NOMO-1 (cell line): ENCODE measurements around the gene RAPGEF1.
"Not testable (repeated sequence)": the region's sequence is repeated elsewhere in the genome, so short reads cannot be mapped to it uniquely, and the experiment has no call there.

ENCODE experiments used
- DNase-seq, 2 experiments: peaks; one replicate each; lab custom pipeline; 2025; ENCODE audit not compliant: unreplicated experiment in 2 of 2; lab: John Stamatoyannopoulos, UW

Gene RAPGEF1

DNA sequence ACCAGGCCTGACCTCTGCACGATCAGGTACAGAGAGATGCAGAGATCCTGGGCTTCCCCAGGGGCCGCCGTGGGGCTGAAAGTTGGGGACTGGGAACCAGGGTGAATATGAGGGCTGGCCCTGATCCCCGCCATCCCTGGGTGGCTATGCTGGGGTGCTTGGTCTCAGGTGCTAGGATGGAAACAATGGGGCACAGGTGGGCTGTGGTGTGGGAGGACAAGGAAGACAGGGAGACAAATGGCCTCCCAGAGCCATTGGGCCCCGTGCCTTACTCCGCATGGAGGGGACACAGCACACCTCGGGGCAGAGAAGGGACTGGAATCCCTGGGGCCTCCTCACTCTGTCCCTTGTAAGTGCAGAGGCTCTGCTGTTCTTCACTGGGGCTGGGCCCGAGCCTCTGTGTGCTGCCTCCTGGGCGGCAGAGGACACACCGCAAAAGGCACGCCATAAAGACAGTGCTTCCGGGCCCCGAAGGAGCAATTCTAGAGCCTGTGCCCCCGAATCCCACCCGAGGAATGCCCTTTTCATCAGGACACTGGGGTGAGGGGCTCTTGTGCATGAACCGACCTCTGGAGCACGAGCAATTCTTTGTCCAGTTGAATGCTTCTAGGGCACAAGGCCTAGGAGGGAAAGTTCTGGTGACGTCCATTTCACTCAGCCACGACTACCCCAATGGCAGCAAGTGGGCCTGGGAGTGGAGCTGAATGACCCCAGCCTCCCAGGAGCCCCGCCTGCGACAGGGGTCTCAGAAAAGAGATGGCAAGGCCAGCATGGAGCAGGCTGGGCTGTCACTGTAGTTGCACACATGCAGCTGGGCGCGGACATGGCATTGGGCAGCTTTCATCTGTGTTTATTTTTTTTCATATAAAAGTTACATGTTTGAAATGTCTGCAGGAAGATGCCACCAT is 163.7 kb downstream of the RAPGEF1 start:
- no peak for DNase-seq

DNA sequence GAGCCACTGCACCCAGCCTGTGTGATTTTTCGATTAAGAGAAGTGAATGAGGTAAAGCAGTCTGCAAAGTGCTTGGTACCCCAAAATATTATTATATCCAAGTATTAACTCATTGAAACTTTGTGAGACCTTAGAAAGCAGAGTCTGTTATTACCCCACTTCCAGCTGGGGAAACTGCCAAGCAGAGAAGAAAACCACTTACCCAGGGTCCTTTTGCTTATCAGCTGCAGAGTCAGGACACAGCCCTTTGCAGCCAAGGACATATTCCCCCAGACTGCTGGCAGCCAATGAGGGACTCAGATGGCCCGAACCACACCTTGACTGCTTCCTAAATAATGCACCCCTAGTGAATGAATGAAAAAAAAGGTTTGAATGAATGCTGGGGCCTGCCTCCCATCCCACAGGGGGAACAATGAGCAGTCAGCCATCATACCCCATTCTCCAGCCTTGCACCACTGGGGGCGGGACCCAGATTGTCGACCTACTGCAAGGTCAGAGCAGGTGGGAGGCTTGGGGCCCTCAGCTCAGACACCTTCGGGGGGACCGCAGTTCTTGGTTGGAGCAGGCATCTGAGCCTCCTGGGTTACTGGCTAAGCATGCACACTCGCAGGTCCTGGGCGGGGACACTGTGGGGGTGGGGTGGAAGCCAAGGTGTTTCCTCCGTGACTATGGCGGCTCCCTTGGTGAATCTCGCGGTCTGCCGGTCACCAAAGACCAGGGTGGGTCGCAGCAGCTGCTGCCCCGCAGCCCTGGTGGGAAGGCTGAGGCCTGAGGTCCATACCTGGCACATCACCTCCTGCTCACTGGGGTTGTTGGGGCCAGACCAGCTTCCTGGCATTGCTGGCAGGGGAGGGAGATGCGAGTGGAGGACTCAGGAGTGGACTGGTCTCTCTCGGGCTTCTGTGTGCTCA is 164.9 kb downstream of the RAPGEF1 start:
- no peak for DNase-seq

DNA sequence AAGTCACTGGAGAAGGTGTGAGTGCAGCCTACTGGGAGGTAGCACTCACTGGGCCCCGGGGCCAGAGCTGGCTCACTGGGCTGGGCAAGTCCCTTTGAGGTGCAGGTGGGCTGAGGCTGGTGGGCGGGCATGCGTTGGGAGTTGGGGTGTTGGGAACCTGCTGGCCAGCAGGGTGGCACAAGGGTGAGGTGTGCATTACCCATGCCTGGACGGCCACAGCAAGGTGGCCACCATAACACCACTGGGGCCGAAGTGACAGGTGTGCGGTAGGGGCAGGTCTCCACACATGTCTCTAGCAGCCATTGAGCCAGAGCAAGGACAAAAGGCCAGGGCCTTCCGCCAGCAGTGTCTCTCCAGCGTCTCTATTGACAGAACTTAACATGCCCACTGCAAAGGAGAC is 172.0 kb downstream of the RAPGEF1 start:
- no peak for DNase-seq

GRCh38 chr9:131566158-131566557 is 173.7 kb downstream of the RAPGEF1 start:
- DNase-seq, result no peak

DNA sequence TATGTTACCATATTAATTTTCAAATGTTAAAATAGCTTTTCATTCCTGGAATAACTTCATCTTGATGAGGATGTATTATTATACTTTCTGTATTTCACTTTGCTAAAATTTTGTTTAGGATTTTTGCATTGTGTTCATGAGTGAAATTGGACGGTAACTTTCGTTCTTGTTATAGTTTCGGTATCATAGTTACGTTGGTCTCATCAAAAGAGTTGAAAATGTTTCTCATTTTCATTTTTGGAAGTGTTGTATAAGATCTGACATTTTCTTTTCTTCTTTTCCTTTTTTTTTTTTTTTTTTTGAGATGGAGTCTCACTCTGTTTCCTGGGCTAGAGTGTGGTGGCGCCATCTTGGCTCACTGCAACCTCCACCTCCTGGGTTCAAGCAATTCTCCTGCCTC is 174.5 kb downstream of the RAPGEF1 start:
- DNase-seq, result no peak

DNA sequence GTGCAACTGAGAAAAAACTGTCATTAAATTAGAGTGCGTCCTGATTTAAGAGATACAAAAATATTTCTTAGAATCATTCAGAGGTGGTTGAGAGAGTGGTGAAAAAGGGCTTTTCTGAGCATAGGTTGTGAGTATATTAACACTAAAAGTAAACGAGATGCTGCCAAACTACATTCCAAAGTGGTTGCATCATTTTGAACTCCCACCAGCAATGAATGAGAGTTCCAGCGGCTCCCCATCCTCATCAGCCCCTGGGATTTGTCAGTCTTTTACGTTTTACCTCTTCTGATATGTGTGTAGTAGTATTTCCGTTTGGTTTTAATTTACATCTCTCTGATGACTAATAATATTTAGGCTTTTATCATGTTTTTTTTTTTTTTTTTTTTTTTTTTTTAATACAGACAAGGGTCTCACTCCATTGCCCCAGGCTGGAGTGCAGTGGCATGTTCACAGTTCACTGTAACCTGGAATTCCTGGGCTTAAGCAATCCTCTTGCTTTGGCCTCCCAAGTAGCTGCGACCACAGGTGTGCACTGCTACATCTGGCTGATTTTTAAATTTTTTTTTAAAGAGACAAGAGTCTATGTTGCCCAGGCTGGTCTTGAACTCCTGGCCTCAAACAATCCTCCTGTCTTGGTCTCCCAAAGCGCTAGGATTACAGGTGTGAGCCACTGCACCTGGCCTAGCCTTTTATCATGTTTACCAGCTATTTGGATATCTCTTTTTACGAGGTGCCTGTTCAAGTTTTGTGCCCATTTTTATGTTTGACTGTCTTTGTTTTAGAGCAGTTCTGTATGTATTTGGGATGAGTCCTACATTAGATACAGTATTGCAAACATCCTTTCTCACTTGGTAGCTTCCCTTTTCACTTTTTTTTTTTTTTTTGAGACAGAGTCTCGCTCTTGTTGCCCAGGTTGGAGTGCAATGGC is 177.6 kb downstream of the RAPGEF1 start:
- DNase-seq, result no peak

- DNase-seq, result no peak
Measured at GRCh38 chr9:131559421-131560000, 180.4 kb downstream of the RAPGEF1 start.

- DNase-seq, result no peak
Measured at GRCh38 chr9:131557855-131558548, 181.9 kb downstream of the RAPGEF1 start.

GRCh38 chr9:131555841-131556673 is 183.8 kb downstream of the RAPGEF1 start:
- no peak for DNase-seq

DNA sequence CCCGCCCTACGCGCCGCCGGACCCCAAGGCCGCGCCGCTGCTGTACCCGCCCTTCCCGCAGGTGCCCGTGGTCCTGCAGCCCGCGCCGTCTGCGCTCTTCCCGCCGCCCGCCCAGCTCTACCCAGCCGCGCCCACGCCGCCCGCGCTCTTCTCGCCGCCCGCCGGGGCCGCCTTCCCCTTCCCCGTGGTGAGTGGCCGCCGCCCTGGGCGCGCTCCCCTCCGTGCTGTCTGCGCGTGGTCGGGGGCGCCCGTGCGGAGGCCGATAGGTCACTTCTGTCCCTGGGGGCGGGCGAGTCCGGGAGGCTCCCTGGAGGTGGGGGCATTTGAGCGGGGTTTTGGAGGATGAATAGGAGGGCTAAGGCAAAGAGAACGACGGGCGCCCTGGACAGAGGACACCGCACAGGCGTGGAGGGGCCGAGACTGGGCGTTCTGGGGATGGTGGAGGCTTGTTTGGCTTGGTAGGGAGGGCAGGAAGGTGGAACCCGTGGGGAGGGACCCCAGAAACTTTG is 185.0 kb downstream of the RAPGEF1 start:
- no peak for DNase-seq

DNA sequence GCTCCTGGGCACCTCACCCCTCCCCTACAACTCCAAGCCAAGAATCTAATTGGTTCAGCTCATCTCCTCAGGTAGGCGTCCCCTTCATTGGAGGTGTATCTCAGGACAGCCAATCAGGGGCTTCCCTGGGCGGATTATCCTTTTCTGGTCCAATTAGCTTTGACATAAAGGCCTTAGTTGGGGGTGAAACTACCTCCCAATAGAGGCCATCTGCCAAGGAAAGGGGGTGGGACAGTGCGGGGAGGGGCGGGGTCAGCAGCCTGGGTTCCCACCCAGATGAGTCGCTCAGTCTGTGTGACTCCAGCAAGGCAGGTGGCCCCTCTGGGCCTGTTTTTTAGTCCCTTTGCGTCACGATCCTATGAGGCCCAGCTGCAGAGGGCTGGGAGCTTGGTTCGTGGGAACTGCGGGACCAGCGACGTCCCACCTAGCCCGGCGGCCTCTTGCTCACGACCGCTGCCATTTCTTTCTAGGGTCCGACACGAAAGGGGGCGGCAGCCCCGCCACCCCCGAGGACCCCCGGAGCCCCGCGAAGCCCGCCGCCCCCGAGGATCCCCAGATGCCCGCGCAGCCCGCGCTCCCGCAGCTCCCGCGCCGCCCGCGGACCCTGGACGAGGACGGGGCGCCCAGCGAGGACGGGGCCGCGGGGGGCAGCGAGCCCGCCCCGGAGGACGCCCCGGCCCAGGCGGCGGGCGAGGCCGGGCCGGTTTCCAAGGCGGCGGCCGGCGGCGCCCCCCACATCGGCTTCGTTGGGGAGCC is 185.6 kb downstream of the RAPGEF1 start:
- no peak for DNase-seq

- no peak for DNase-seq
Measured at GRCh38 chr9:131552030-131552429, 187.8 kb downstream of the RAPGEF1 start.

DNA sequence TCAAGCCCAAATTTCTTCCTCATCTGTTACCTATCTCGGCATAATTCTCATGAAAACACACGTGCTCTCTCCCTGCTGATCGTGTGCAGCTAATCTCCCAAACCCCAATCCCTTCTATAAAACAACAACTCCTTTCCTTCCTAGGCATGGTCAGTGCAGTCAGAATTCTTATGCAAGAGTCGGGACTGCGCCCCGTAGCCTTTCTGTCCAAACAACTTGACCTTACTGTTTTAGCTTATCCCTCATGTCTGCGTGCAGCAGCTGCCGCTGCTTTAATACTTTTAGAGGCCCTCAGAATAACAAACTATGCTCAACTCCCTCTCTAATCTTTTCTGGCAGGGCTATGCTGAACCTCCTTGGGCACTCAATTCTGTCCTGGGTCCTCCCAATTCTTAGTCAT is 189.4 kb downstream of the RAPGEF1 start:
- DNase-seq, result not testable (repeated sequence)

- DNase-seq, result not testable (repeated sequence)
Measured at GRCh38 chr9:131549186-131549585, 190.7 kb downstream of the RAPGEF1 start.

GRCh38 chr9:131546336-131547084 is 193.4 kb downstream of the RAPGEF1 start:
- no peak for DNase-seq

GRCh38 chr9:131545786-131546335 is 194.0 kb downstream of the RAPGEF1 start:
- DNase-seq, result no peak
